Measurements from ENCODE around the gene MB. TPM values are rescaled to one million over a fixed set of nuclear protein-coding genes. Genes with fewer than 3 reads are reported as not detected.

Gene MB
- total and polyA plus RNA-seq, 9 of the 15 experiments (the other 6 are each of a cell fraction or from before 2014, with no cell fraction given) = not detected

DNA sequence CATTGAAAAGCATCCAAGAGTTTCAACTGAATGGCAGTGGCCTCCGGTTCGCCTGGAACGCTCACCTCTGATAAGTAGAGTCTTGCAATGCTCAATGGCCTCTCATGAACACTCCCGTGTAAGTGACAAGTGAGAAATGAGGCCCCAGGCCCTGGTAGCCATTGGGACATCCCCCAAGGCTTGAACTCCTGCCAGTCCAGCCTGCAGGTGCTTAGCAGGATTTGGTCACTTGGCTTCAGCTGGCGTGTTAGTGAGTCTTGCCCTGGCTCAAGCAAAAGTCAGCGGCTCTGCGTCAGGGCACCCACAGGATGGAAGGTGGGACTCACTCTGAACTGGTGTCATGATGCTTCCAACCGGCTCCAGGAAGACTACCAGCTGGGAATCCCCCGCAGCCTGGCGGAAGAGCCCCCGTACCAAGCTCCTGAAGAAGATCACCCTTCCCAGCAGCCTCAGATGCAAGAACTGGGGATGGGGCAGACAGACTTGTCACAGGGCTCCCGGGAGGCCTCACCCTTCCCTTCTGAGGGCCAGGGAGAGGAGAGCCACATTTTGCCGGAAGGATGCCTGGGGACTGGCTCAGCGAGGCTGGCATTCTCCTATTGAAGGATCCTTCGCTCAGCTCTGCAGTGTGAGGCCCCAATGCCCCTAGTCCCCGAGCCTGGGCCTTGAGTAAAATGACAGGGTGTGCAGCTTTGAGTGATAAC, 19.3 kb downstream of the MB start:
- Histone ChIP-seq H3K4me1 (replicated peaks in 1 of 2; ENCODE audit: control insufficient read depth in 2 of 2, insufficient read depth in 2 of 2, low read length in 2 of 2) (no peaks in the 10 kb centered on the region; a peak in 1 of 5 replicates), H3K36me3 (ENCODE audit: control insufficient read depth, insufficient read depth, low read length) (no peaks in the 10 kb centered on the region), H3K4me3 (no peak overlapping the region), H3K4me2 (ENCODE audit: insufficient read depth, low read length) (no peak overlapping the region), H3K79me2 (ENCODE audit: control insufficient read depth, insufficient read depth, low read length) (no peaks in the 10 kb centered on the region), H3K27ac (ENCODE audit: extremely low read depth, low read depth, low read length) (no peak overlapping the region), H4K20me1 (replicated peaks; ENCODE audit: control insufficient read depth, insufficient read depth, low read length) (no peaks in the 10 kb centered on the region), H3K27me3 (ENCODE audit: control insufficient read depth in 2 of 2, insufficient read depth in 2 of 2, low read length in 2 of 2) (peaks cover 0 to 13% of the 10 kb centered on the region in 2 experiments; a peak in 3 of 5 replicates), H3K9me1 (ENCODE audit: control insufficient read depth, insufficient read depth, low read length) (no peaks in the 10 kb centered on the region), H3K9me3 (replicated peaks; ENCODE audit: control insufficient read depth, insufficient read depth, low read depth, low read length) (0 out of 2 replicates have a peak, but pooled peaks cover 1% of the 10 kb centered on the region), H2AFZ (ENCODE audit: low read depth, low read length) (no peak overlapping the region), H3K9ac (ENCODE audit: insufficient read depth in 1 of 2, low read depth in 2 of 2, low read length in 2 of 2) (no peak overlapping the region)
- no peak for ATAC-seq
- POLR2A ChIA-PET = interaction anchor here (0.6 kb wide), 1 partner anchor 41 kb away, joined by 3 read pairs; no protein-coding TSS in a partner anchor
- CTCF ChIA-PET (ENCODE audit: low intra/inter-chr PET ratio) = no interaction called here
- 8% methylated on average over 13 of the region's 16 CpGs for WGBS (ENCODE audit: insufficient coverage, low coverage, missing lambda C conversion rate)
- BruUV-seq (replicated peaks) = no TSS peak
- in situ Hi-C loops (cut with MboI) = no loop called here
- intact Hi-C loops (cut with micrococcal nuclease) = no loop called here
- DNase-seq (ENCODE audit: extremely low read depth in 1 of 4, low spot score in 3 of 4) = no peak
- no peak for TF ChIP-seq ZZZ3 (IDR thresholded peaks at IDR 0.05)
- TF ChIP-seq NFXL1 (CRISPR knock-in tag; IDR thresholded peaks at IDR 0.05) = no peak
- no peak for TF ChIP-seq ZBTB1 (CRISPR knock-in tag; IDR thresholded peaks at IDR 0.05; ENCODE audit: borderline replicate concordance, low read depth)
- TF ChIP-seq MIER1 (IDR thresholded peaks at IDR 0.05; ENCODE audit: low read depth) = no peak
- no peak for TF ChIP-seq BDP1 (IDR thresholded peaks at IDR 0.05; ENCODE audit: insufficient read depth, insufficient read length)
- no peak for TF ChIP-seq ZNF431 (CRISPR knock-in tag; IDR thresholded peaks at IDR 0.05)
- TF ChIP-seq HNRNPK (IDR thresholded peaks at IDR 0.05; ENCODE audit: low read depth, low read length, poor library complexity, severe bottlenecking) = no peak
- TF ChIP-seq RBM34 (IDR thresholded peaks at IDR 0.05; ENCODE audit: borderline replicate concordance, insufficient read depth, low read length) = no peak
- FAIRE-seq = no peak
